ENCODE data around the gene SLC27A4.

The SLC27A4 gene

GRCh38 chr9:128342971-128343680 is 2.8 kb downstream of the SLC27A4 start:
- no peak overlapping the region for H3K4me3 Mint-ChIP-seq
- ATAC-seq: no peak
- peaks cover 13% of the 10 kb centered on the region for H3K4me1 Mint-ChIP-seq
- DNase-seq (ENCODE audit: low spot score in 2 of 2): no peak
- H3K27ac Mint-ChIP-seq: no peak overlapping the region
- no peaks in the 10 kb centered on the region for H3K9me3 Mint-ChIP-seq
- peaks cover 51% of the 10 kb centered on the region for H3K36me3 Mint-ChIP-seq

GRCh38 chr9:128343855-128344254 is 3.5 kb downstream of the SLC27A4 start:
- Mint-ChIP-seq H3K9me3 (no peaks in the 10 kb centered on the region), H3K4me3 (no peak overlapping the region), H3K4me1 (peaks cover 13% of the 10 kb centered on the region), H3K36me3 (peaks cover 57% of the 10 kb centered on the region), H3K27ac (no peak overlapping the region)
- no peak for DNase-seq (ENCODE audit: low spot score in 2 of 2)
- ATAC-seq: no peak

- ATAC-seq (no peak), DNase-seq (ENCODE audit: low spot score in 2 of 2) (no peak)
- peaks cover 57% of the 10 kb centered on the region for H3K36me3 Mint-ChIP-seq
- peaks cover 13% of the 10 kb centered on the region for H3K4me1 Mint-ChIP-seq
- H3K27ac Mint-ChIP-seq: no peak overlapping the region
- H3K4me3 Mint-ChIP-seq: no peak overlapping the region
- H3K9me3 Mint-ChIP-seq: no peaks in the 10 kb centered on the region
Measured at GRCh38 chr9:128344931-128345605, 4.7 kb downstream of the SLC27A4 start.

GRCh38 chr9:128349125-128349524 is 8.8 kb downstream of the SLC27A4 start:
- no peak for ATAC-seq
- H3K27ac Mint-ChIP-seq: peak overlapping the region; percentile 71
- no peak overlapping the region for H3K4me3 Mint-ChIP-seq
- no peaks in the 10 kb centered on the region for H3K9me3 Mint-ChIP-seq
- DNase-seq (ENCODE audit: low spot score in 2 of 2): no peak
- H3K4me1 Mint-ChIP-seq: no peaks in the 10 kb centered on the region
- peaks cover 84% of the 10 kb centered on the region for H3K36me3 Mint-ChIP-seq

- Mint-ChIP-seq H3K9me3 (no peaks in the 10 kb centered on the region), H3K4me3 (no peak overlapping the region), H3K4me1 (no peaks in the 10 kb centered on the region), H3K27ac (peak overlapping the region; percentile 71), H3K36me3 (peaks cover 86% of the 10 kb centered on the region)
- ATAC-seq (no peak), DNase-seq (ENCODE audit: low spot score in 2 of 2) (no peak)
Measured at GRCh38 chr9:128349772-128350171, 9.4 kb downstream of the SLC27A4 start.

GRCh38 chr9:128355451-128355850 is 15.1 kb downstream of the SLC27A4 start:
- peak overlapping the region; percentile 85 for H3K27ac Mint-ChIP-seq
- no peaks in the 10 kb centered on the region for H3K4me1 Mint-ChIP-seq
- no peak for DNase-seq (ENCODE audit: low spot score in 2 of 2)
- H3K9me3 Mint-ChIP-seq: no peaks in the 10 kb centered on the region
- peaks cover 58% of the 10 kb centered on the region for H3K36me3 Mint-ChIP-seq
- ATAC-seq: no peak
- no peak overlapping the region for H3K4me3 Mint-ChIP-seq

GRCh38 chr9:128358090-128358489 is 17.8 kb downstream of the SLC27A4 start:
- DNase-seq (ENCODE audit: low spot score in 2 of 2) (no peak), ATAC-seq (no peak)
- peaks cover 36% of the 10 kb centered on the region for H3K36me3 Mint-ChIP-seq
- no peak overlapping the region for H3K27ac Mint-ChIP-seq
- peaks cover 13% of the 10 kb centered on the region for H3K4me1 Mint-ChIP-seq
- no peak overlapping the region for H3K4me3 Mint-ChIP-seq
- H3K9me3 Mint-ChIP-seq: no peaks in the 10 kb centered on the region

- Mint-ChIP-seq H3K9me3 (no peaks in the 10 kb centered on the region), H3K27ac (no peak overlapping the region), H3K4me3 (no peak overlapping the region), H3K4me1 (peaks cover 13% of the 10 kb centered on the region), H3K36me3 (peaks cover 29% of the 10 kb centered on the region)
- no peak for DNase-seq (ENCODE audit: low spot score in 2 of 2)
- no peak for ATAC-seq
Measured at GRCh38 chr9:128358861-128359260, 18.5 kb downstream of the SLC27A4 start.

GRCh38 chr9:128360826-128361225 is 20.5 kb downstream of the SLC27A4 start:
- Mint-ChIP-seq H3K9me3 (no peaks in the 10 kb centered on the region), H3K27ac (peak overlapping the region; percentile 94), H3K36me3 (peaks cover 18% of the 10 kb centered on the region), H3K4me1 (peaks cover 13% of the 10 kb centered on the region), H3K4me3 (no peak overlapping the region)
- DNase-seq (ENCODE audit: low spot score in 2 of 2) (no peak), ATAC-seq (no peak)

- Mint-ChIP-seq H3K4me3 (peak overlapping the region; percentile 67), H3K27ac (peak overlapping the region; percentile 94)
Measured at GRCh38 chr9:128361296-128361985, 21.1 kb downstream of the SLC27A4 start.

GRCh38 chr9:128361986-128362646 is 21.8 kb downstream of the SLC27A4 start:
- peak overlapping the region; percentile 67 for H3K4me3 Mint-ChIP-seq
- H3K27ac Mint-ChIP-seq: peak overlapping the region; percentile 94

More at GRCh38 chr9:128361296-128361985, 21.1 kb downstream of the SLC27A4 start:
- ATAC-seq (peak; percentile 36), DNase-seq (ENCODE audit: low spot score in 2 of 2) (no peak)
- Mint-ChIP-seq H3K9me3 (no peaks in the 10 kb centered on the region), H3K4me1 (peaks cover 13% of the 10 kb centered on the region), H3K36me3 (peaks cover 12% of the 10 kb centered on the region)

GRCh38 chr9:128362774-128363173 is 22.4 kb downstream of the SLC27A4 start:
- no peaks in the 10 kb centered on the region for H3K9me3 Mint-ChIP-seq
- H3K36me3 Mint-ChIP-seq: peaks cover under 1% of the 10 kb centered on the region
- no peak for DNase-seq (ENCODE audit: low spot score in 2 of 2)
- H3K4me3 Mint-ChIP-seq: no peak overlapping the region
- H3K27ac Mint-ChIP-seq: no peak overlapping the region
- ATAC-seq: no peak
- peaks cover 13% of the 10 kb centered on the region for H3K4me1 Mint-ChIP-seq

More at GRCh38 chr9:128361986-128362646, 21.8 kb downstream of the SLC27A4 start:
- Mint-ChIP-seq H3K36me3 (peaks cover 7% of the 10 kb centered on the region), H3K4me1 (peaks cover 13% of the 10 kb centered on the region), H3K9me3 (no peaks in the 10 kb centered on the region)
- ATAC-seq (peak; percentile 86), DNase-seq (ENCODE audit: low spot score in 2 of 2) (peak; percentile 51 to 84)

GRCh38 chr9:128365525-128365924 is 25.2 kb downstream of the SLC27A4 start:
- H3K4me1 Mint-ChIP-seq: peaks cover 19% of the 10 kb centered on the region
- DNase-seq (ENCODE audit: low spot score in 2 of 2) (no peak), ATAC-seq (no peak)
- no peaks in the 10 kb centered on the region for H3K9me3 Mint-ChIP-seq
- H3K27ac Mint-ChIP-seq: no peak overlapping the region
- no peak overlapping the region for H3K4me3 Mint-ChIP-seq
- H3K36me3 Mint-ChIP-seq: peaks cover 4% of the 10 kb centered on the region

- no peak for ATAC-seq
- Mint-ChIP-seq H3K9me3 (no peaks in the 10 kb centered on the region), H3K36me3 (peaks cover 26% of the 10 kb centered on the region), H3K4me3 (no peak overlapping the region), H3K4me1 (peaks cover 32% of the 10 kb centered on the region), H3K27ac (no peak overlapping the region)
- no peak for DNase-seq (ENCODE audit: low spot score in 2 of 2)
Measured at GRCh38 chr9:128369024-128369706, 28.8 kb downstream of the SLC27A4 start.

- DNase-seq (ENCODE audit: low spot score in 2 of 2) (no peak), ATAC-seq (no peak)
- H3K4me3 Mint-ChIP-seq: peak overlapping the region; percentile 93
- peak overlapping the region; percentile 97 for H3K27ac Mint-ChIP-seq
- peaks cover 32% of the 10 kb centered on the region for H3K4me1 Mint-ChIP-seq
- no peaks in the 10 kb centered on the region for H3K9me3 Mint-ChIP-seq
- peaks cover 32% of the 10 kb centered on the region for H3K36me3 Mint-ChIP-seq
Measured at GRCh38 chr9:128370367-128370751, 30.0 kb downstream of the SLC27A4 start.

All from stimulated activated effector memory CD8-positive, alpha-beta T cell treated with anti-CD3 and anti-CD28 coated beads, Interleukin-12 subunit alpha, Interleukin-12 subunit beta, amount 100 ng/mL, for 72 hours (primary cell).